SK-MEL-5 (cell line): ENCODE data around the gene NLGN1. TPM values are rescaled to one million over a fixed set of nuclear protein-coding genes. Genes with fewer than 3 reads are reported as not detected.

Experiments used
- DNase-seq: peaks from one replicate; pipeline ENCODE4 v3.0.0-alpha.2; 2016; ENCODE audit warnings: low read depth, low spot score
- in situ Hi-C: cut with HindIII; loops from 2 replicates; pipeline ENCODE4 v1.10.0; 2016; ENCODE audit warnings: low sequenced_read_pairs, high pct_unique_total_duplicates, low pct_unique_long_range_greater_than_20kb
- total RNA-seq: library from RNA; depleted of rRNA; stranded (reverse); fragments of >200 nt; shearing (Covaris generic); gene quantifications from 2 replicates; pipeline ENCODE4 v1.2.3, GENCODE V29; 2014

Gene NLGN1
- total RNA-seq, 1 experiment from 2014 or later: 35.2 TPM

- DNase-seq: peak; percentile 64
- in situ Hi-C loops: no loop called here
Measured at GRCh38 chr3:173932624-173933023, 535.1 kb downstream of the NLGN1 start.

GRCh38 chr3:173933113-173933512 lies 535.6 kb downstream of the NLGN1 start:
- in situ Hi-C loops: no loop called here
- peak; percentile 83 for DNase-seq

- no peak for DNase-seq
- in situ Hi-C loops: no loop called here
Measured at GRCh38 chr3:173936316-173936715, 538.8 kb downstream of the NLGN1 start.

- in situ Hi-C loops: no loop called here
- no peak for DNase-seq
Measured at GRCh38 chr3:173938159-173938558, 540.6 kb downstream of the NLGN1 start.

- no peak for DNase-seq
- in situ Hi-C loops: no loop called here
Measured at GRCh38 chr3:173938616-173939015, 541.1 kb downstream of the NLGN1 start.

- DNase-seq: no peak
- in situ Hi-C loops: no loop called here
Measured at GRCh38 chr3:173939331-173939730, 541.8 kb downstream of the NLGN1 start.

- in situ Hi-C loops: no loop called here
- DNase-seq: no peak
Measured at GRCh38 chr3:173943264-173943663, 545.7 kb downstream of the NLGN1 start.

GRCh38 chr3:173945170-173945569 lies 547.6 kb downstream of the NLGN1 start:
- no peak for DNase-seq
- in situ Hi-C loops: no loop called here

- in situ Hi-C loops: no loop called here
- no peak for DNase-seq
Measured at GRCh38 chr3:173945806-173946205, 548.3 kb downstream of the NLGN1 start.

- in situ Hi-C loops: no loop called here
- no peak for DNase-seq
Measured at GRCh38 chr3:173954647-173955046, 557.1 kb downstream of the NLGN1 start.

GRCh38 chr3:173957646-173958045 lies 560.1 kb downstream of the NLGN1 start:
- no peak for DNase-seq
- in situ Hi-C loops: no loop called here

- in situ Hi-C loops: no loop called here
- DNase-seq: no peak
Measured at GRCh38 chr3:173958805-173959204, 561.3 kb downstream of the NLGN1 start.

GRCh38 chr3:173970281-173970680 lies 572.7 kb downstream of the NLGN1 start:
- in situ Hi-C loops: no loop called here

GRCh38 chr3:173976281-173976680 lies 578.7 kb downstream of the NLGN1 start:
- no peak for DNase-seq
- in situ Hi-C loops: no loop called here

More at GRCh38 chr3:173970281-173970680, 572.7 kb downstream of the NLGN1 start:
- no peak for DNase-seq

- DNase-seq: no peak
- in situ Hi-C loops: no loop called here
Measured at GRCh38 chr3:173977747-173978146, 580.2 kb downstream of the NLGN1 start.

- in situ Hi-C loops: no loop called here
- no peak for DNase-seq
Measured at GRCh38 chr3:173983343-173983742, 585.8 kb downstream of the NLGN1 start.

- DNase-seq: no peak
- in situ Hi-C loops: no loop called here
Measured at GRCh38 chr3:173986861-173987410, 589.4 kb downstream of the NLGN1 start.

- in situ Hi-C loops: no loop called here
Measured at GRCh38 chr3:173988909-173989308, 591.4 kb downstream of the NLGN1 start.

GRCh38 chr3:173992416-173992815 lies 594.9 kb downstream of the NLGN1 start:
- in situ Hi-C loops: no loop called here
- DNase-seq: peak; percentile 21

More at GRCh38 chr3:173988909-173989308, 591.4 kb downstream of the NLGN1 start:
- no peak for DNase-seq

- in situ Hi-C loops: no loop called here
Measured at GRCh38 chr3:173993299-173993698, 595.8 kb downstream of the NLGN1 start.

More at GRCh38 chr3:173993299-173993698, 595.8 kb downstream of the NLGN1 start:
- peak; percentile 90 for DNase-seq
